ENCODE measurements around the gene GPHN.

GPHN gene

GRCh38 chr14:66507722-66508546 lies at the start of gene GPHN:
GPHN (plus strand) TSS chr14:66508147.
- peak; percentile 93 for DNase-seq (ENCODE audit: low spot score)
- H3K9me3 Mint-ChIP-seq: no peaks in the 10 kb centered on the region
- H3K27me3 Mint-ChIP-seq (ENCODE audit: low read depth): peaks cover 34% of the 10 kb centered on the region
- no peaks in the 10 kb centered on the region for H3K36me3 Mint-ChIP-seq (ENCODE audit: low read depth)
- H3K4me1 Mint-ChIP-seq (ENCODE audit: low read depth): peaks cover 29% of the 10 kb centered on the region
- peak within 1 kb of the TSS; percentile 95 for H3K4me3 Mint-ChIP-seq
- peak within 1 kb of the TSS; percentile 92 for H3K27ac Mint-ChIP-seq

- DNase-seq (ENCODE audit: low spot score): no peak
- Mint-ChIP-seq H3K27ac (no peak overlapping the region), H3K27me3 (ENCODE audit: low read depth) (no peaks in the 10 kb centered on the region), H3K4me3 (no peak overlapping the region), H3K9me3 (no peaks in the 10 kb centered on the region), H3K36me3 (ENCODE audit: low read depth) (no peaks in the 10 kb centered on the region), H3K4me1 (ENCODE audit: low read depth) (no peaks in the 10 kb centered on the region)
Measured at GRCh38 chr14:66459603-66460002, 48.3 kb upstream of the GPHN start.

DNA sequence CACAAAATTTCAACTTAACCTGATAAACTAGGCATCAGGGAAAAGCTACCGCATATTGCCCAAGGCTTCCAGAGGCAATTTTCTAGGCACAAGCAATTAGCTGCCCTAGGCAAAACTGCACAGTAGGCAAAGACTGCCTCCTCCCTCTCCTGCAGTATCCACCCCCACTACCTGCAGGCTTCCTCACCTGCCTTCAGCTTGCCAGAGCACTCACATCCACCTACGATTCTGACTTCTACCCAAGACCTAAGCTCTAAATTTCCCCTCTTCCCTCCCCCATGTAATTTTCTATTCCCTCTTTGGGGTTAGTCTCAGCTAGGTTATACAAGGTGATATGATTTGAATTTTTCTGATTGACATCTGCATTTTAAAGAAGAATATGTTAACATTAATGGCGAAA lies 43.7 kb upstream of the GPHN start:
- Mint-ChIP-seq H3K9me3 (peaks cover 4% of the 10 kb centered on the region), H3K27me3 (ENCODE audit: low read depth) (no peaks in the 10 kb centered on the region), H3K36me3 (ENCODE audit: low read depth) (no peaks in the 10 kb centered on the region), H3K4me3 (no peak overlapping the region), H3K27ac (no peak overlapping the region), H3K4me1 (ENCODE audit: low read depth) (no peaks in the 10 kb centered on the region)
- no peak for DNase-seq (ENCODE audit: low spot score)

DNA sequence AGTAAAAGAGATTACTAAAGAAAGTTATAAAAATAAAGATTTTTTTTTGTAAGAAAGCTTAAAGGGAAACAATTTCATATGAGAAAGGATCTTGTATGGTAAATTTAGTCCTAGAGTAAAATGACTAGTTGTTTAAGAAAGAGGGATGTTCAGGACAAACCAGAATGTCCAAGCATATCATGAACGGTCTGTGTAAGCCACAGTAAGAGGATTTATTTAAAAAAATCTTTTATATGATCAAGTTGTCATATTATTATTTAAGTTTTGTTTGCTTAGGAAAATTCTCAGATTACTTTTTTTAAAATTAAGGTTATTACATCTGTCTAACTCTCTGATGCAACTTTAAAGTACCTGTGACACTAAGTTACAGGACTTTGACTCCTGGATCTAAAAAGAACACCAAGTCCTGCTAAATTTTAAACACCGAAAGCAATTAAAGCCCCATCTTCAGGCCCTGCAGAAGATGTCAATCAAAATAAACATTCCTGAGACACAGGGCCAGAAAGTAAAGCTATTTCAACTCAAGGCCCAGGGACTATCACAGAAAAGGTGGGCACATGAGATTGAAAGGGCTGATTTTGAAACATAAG lies 39.1 kb upstream of the GPHN start:
- Mint-ChIP-seq H3K27me3 (ENCODE audit: low read depth) (no peaks in the 10 kb centered on the region), H3K27ac (no peak overlapping the region), H3K9me3 (peaks cover 35% of the 10 kb centered on the region)

GRCh38 chr14:66471584-66471983 lies 36.4 kb upstream of the GPHN start:
- Mint-ChIP-seq H3K4me1 (ENCODE audit: low read depth) (no peaks in the 10 kb centered on the region), H3K27me3 (ENCODE audit: low read depth) (no peaks in the 10 kb centered on the region), H3K9me3 (peaks cover 35% of the 10 kb centered on the region), H3K36me3 (ENCODE audit: low read depth) (no peaks in the 10 kb centered on the region), H3K4me3 (no peak overlapping the region), H3K27ac (no peak overlapping the region)
- no peak for DNase-seq (ENCODE audit: low spot score)

More for the DNA sequence above, 39.1 kb upstream of the GPHN start:
- no peak overlapping the region for H3K4me3 Mint-ChIP-seq
- no peaks in the 10 kb centered on the region for H3K36me3 Mint-ChIP-seq (ENCODE audit: low read depth)
- no peak for DNase-seq (ENCODE audit: low spot score)
- no peaks in the 10 kb centered on the region for H3K4me1 Mint-ChIP-seq (ENCODE audit: low read depth)

DNA sequence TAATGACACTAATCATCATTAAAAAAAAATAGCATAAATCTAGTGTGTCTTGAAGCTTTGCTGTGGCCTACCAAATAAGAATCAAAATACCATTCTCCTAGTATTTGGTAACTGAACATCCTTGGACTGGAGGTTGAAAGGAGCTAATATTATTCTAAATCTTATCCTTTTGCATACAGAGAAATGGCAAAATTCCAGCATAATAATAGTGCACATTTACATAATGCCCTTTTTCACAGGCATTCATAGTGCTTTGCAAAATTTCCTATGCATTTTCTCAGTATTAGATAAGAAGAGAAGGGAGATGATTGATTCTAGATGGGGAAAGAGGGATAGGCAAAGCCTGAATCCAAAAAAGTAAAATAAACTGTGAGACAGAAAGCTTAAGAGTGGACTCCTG lies 35.7 kb upstream of the GPHN start:
- Mint-ChIP-seq H3K9me3 (peaks cover 35% of the 10 kb centered on the region), H3K27ac (no peak overlapping the region), H3K36me3 (ENCODE audit: low read depth) (no peaks in the 10 kb centered on the region), H3K4me3 (no peak overlapping the region), H3K27me3 (ENCODE audit: low read depth) (no peaks in the 10 kb centered on the region), H3K4me1 (ENCODE audit: low read depth) (no peaks in the 10 kb centered on the region)
- DNase-seq (ENCODE audit: low spot score): no peak

- Mint-ChIP-seq H3K27ac (no peak overlapping the region), H3K4me1 (ENCODE audit: low read depth) (no peaks in the 10 kb centered on the region), H3K27me3 (ENCODE audit: low read depth) (no peaks in the 10 kb centered on the region), H3K36me3 (ENCODE audit: low read depth) (no peaks in the 10 kb centered on the region), H3K4me3 (no peak overlapping the region), H3K9me3 (peaks cover 32% of the 10 kb centered on the region)
- no peak for DNase-seq (ENCODE audit: low spot score)
Measured at GRCh38 chr14:66473223-66473622, 34.7 kb upstream of the GPHN start.

- H3K4me1 Mint-ChIP-seq (ENCODE audit: low read depth): no peaks in the 10 kb centered on the region
- no peaks in the 10 kb centered on the region for H3K27me3 Mint-ChIP-seq (ENCODE audit: low read depth)
- no peak for DNase-seq (ENCODE audit: low spot score)
- no peak overlapping the region for H3K27ac Mint-ChIP-seq
- no peaks in the 10 kb centered on the region for H3K36me3 Mint-ChIP-seq (ENCODE audit: low read depth)
- peaks cover 14% of the 10 kb centered on the region for H3K9me3 Mint-ChIP-seq
- H3K4me3 Mint-ChIP-seq: no peak overlapping the region
Measured at GRCh38 chr14:66476964-66477363, 31.0 kb upstream of the GPHN start.

GRCh38 chr14:66477567-66477966 lies 30.4 kb upstream of the GPHN start:
- DNase-seq (ENCODE audit: low spot score): no peak
- H3K4me1 Mint-ChIP-seq (ENCODE audit: low read depth): no peaks in the 10 kb centered on the region
- H3K27me3 Mint-ChIP-seq (ENCODE audit: low read depth): no peaks in the 10 kb centered on the region
- H3K27ac Mint-ChIP-seq: no peak overlapping the region
- H3K9me3 Mint-ChIP-seq: peaks cover 8% of the 10 kb centered on the region
- no peaks in the 10 kb centered on the region for H3K36me3 Mint-ChIP-seq (ENCODE audit: low read depth)
- H3K4me3 Mint-ChIP-seq: no peak overlapping the region

GRCh38 chr14:66482873-66483272 lies 25.1 kb upstream of the GPHN start:
- DNase-seq (ENCODE audit: low spot score): no peak
- Mint-ChIP-seq H3K27ac (no peak overlapping the region), H3K4me3 (no peak overlapping the region), H3K36me3 (ENCODE audit: low read depth) (no peaks in the 10 kb centered on the region), H3K9me3 (no peaks in the 10 kb centered on the region), H3K27me3 (ENCODE audit: low read depth) (peaks cover 5% of the 10 kb centered on the region), H3K4me1 (ENCODE audit: low read depth) (no peaks in the 10 kb centered on the region)

DNA sequence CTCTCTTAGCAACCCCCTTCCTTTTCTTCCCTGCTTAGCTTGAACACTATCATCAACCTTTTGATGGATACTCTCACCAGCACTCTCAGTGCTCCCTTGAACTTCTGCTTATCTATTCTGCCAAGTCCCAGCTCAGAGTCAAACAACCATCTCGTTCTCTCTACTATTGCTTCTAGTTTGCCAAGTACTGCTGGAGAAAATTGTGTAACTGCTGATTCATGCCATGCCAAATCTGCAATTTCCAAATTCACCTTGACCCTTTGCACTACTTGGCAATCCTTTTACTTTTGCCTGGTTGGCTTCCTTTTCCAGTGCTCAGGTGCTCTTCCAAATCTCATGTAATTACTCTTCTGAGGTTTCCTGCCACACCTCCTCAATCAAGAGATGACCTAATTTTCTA lies 24.6 kb upstream of the GPHN start:
- Mint-ChIP-seq H3K36me3 (ENCODE audit: low read depth) (no peaks in the 10 kb centered on the region), H3K27me3 (ENCODE audit: low read depth) (peaks cover 5% of the 10 kb centered on the region), H3K9me3 (no peaks in the 10 kb centered on the region), H3K4me3 (no peak overlapping the region), H3K27ac (no peak overlapping the region), H3K4me1 (ENCODE audit: low read depth) (no peaks in the 10 kb centered on the region)
- DNase-seq (ENCODE audit: low spot score): no peak

- H3K27ac Mint-ChIP-seq: no peak overlapping the region
- DNase-seq (ENCODE audit: low spot score): no peak
- no peaks in the 10 kb centered on the region for H3K36me3 Mint-ChIP-seq (ENCODE audit: low read depth)
- H3K27me3 Mint-ChIP-seq (ENCODE audit: low read depth): peaks cover 5% of the 10 kb centered on the region
- no peaks in the 10 kb centered on the region for H3K4me1 Mint-ChIP-seq (ENCODE audit: low read depth)
- no peaks in the 10 kb centered on the region for H3K9me3 Mint-ChIP-seq
- no peak overlapping the region for H3K4me3 Mint-ChIP-seq
Measured at GRCh38 chr14:66485029-66485428, 22.9 kb upstream of the GPHN start.

DNA sequence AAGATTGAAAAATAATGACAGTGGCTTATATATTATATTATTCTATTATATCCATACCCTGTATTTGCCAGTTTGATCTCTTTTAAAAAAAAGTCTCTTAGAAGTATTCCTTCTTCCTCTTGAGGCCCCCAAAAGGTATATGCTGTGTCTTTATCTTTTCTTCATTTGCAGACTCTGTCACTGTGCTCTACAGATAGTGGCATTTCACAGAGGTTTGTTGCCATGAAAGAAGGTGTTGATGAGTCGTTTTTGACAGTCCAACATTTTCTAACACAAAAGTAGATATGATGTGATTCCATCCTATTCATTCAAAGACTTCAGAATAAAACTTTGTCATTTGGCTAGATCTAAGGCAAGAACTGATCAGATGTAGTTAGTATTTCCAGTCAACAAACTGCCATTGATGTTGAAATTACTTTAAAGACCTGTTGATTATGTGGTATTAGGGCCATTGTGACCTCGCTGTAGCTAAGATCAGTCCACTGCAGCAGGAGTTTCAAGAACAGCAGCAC lies 22.0 kb upstream of the GPHN start, which contains the start of gene CCDC196:
Gene CCDC196 (plus strand): TSS at position 462 of the 512 bp plus-strand sequence. CDS start 132 bp downstream, outside the sequence.
- Mint-ChIP-seq H3K4me3 (no peak within 1 kb of the TSS), H3K4me1 (ENCODE audit: low read depth) (no peaks in the 10 kb centered on the region), H3K9me3 (no peaks in the 10 kb centered on the region), H3K36me3 (ENCODE audit: low read depth) (no peaks in the 10 kb centered on the region), H3K27me3 (ENCODE audit: low read depth) (peaks cover 5% of the 10 kb centered on the region), H3K27ac (no peak within 1 kb of the TSS)
- no peak for DNase-seq (ENCODE audit: low spot score)

DNA sequence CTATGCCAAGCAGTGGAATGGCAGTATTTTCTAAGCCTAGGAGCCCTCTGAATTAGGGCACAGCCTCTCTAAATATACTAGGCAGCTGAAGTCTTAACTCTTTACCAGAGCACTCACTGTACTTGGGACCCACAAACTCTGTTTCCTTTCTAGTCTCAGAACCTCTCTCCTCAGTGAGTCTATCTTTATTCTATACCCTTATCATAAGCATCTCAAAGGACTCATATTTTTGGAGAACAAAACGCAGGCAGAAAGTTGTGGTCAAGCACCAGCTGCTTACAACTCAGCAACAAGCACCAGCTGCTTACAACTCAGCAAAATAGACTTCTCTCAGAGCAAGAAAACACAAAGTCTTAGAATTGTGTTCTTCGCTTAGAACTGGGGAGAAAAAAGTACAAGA lies 20.8 kb upstream of the GPHN start:
- Mint-ChIP-seq H3K27me3 (ENCODE audit: low read depth) (peaks cover 5% of the 10 kb centered on the region), H3K9me3 (no peaks in the 10 kb centered on the region), H3K4me1 (ENCODE audit: low read depth) (no peaks in the 10 kb centered on the region), H3K36me3 (ENCODE audit: low read depth) (no peaks in the 10 kb centered on the region), H3K4me3 (no peak overlapping the region), H3K27ac (no peak overlapping the region)
- no peak for DNase-seq (ENCODE audit: low spot score)
